K562 (cell line): ENCODE measurements around the gene SYNPO2. TPM values are rescaled to one million over a fixed set of nuclear protein-coding genes. Genes with fewer than 3 reads are reported as not detected.

Source experiments
- ATAC-seq: fragments of 200-7000 bp; cut with Tn5 transposase; 3 replicates; pipeline ENCODE4 v1.9.1; 2020; ENCODE audit warnings: moderate library complexity
- BruUV-seq: library from RNA; stranded (reverse); fragments of 400-500 nt; replicated peaks from 2 replicates; lab custom pipeline; 2021; lab: Mats Ljungman, UMichigan
- CTCF ChIA-PET: fragments of 300-600 bp; formaldehyde crosslinking; extraction: SDS; loops from one replicate; lab custom pipeline; 2021; ENCODE audit warnings: low intra/inter-chr PET ratio; lab: Yijun Ruan, JAX
- POLR2A ChIA-PET: fragments of 300-600, 350-650 bp; sonication (Branson Sonifier 250); formaldehyde crosslinking; extraction: SDS; loops from one replicate; lab custom pipeline; 2021; ENCODE audit warnings: antibody characterized with exemption, inconsistent platforms; lab: Yijun Ruan, JAX
- DNase-seq, 4 experiments: peaks; one replicate each; pipeline versions ENCODE4 v3.0.0 to v3.0.0-alpha.2; 2011 to 2018; ENCODE audit warnings: low spot score in 3 of 4, mixed read lengths in 3 of 4; ENCODE audit errors: extremely low read depth in 1 of 4
- FAIRE-seq: peaks from 2 replicates; lab custom pipeline; 2011; peaks lifted over from hg19 to GRCh38; lab: Jason Lieb, UNC
- H2AFZ ChIP-seq: 2 replicates; pipeline ENCODE4 v1.6.0; 2011; ENCODE audit warnings: low read depth, low read length, control low read depth, inconsistent platforms
- H3K27ac ChIP-seq: fragments of 200-600 bp; 3 replicates; pipeline ENCODE4 v1.8.0; 2011; ENCODE audit warnings: low read depth, mild to moderate bottlenecking, control low read depth, inconsistent platforms, low read length, moderate library complexity, mixed read lengths; ENCODE audit errors: extremely low read depth
- H3K27me3 ChIP-seq, 2 experiments: fragments of 300-600 bp in 1 of 2; 2 replicates in 1 of 2; 3 replicates in 1 of 2; pipeline versions ENCODE4 v1.6.0 to v1.8.0; 2011; ENCODE audit warnings: inconsistent platforms in 2 of 2, low read length in 2 of 2, mild to moderate bottlenecking in 1 of 2, mixed read lengths in 1 of 2, moderate library complexity in 1 of 2; ENCODE audit not compliant: control insufficient read depth in 2 of 2, insufficient read depth in 2 of 2
- H3K36me3 ChIP-seq: fragments of 300-600 bp; 3 replicates; pipeline ENCODE4 v1.8.0; 2011; ENCODE audit warnings: mild to moderate bottlenecking, low read length, inconsistent platforms; ENCODE audit not compliant: control insufficient read depth, insufficient read depth
- H3K4me1 ChIP-seq, 2 experiments: fragments of 200-600 bp in 1 of 2; replicated peaks in 1 of 2; 2 replicates in 1 of 2; 3 replicates in 1 of 2; pipeline versions ENCODE4 v1.5.1 to v1.8.0; 2011; ENCODE audit warnings: inconsistent platforms in 2 of 2, low read length in 2 of 2, mild to moderate bottlenecking in 1 of 2, mixed read lengths in 1 of 2, moderate library complexity in 1 of 2; ENCODE audit not compliant: control insufficient read depth in 2 of 2, insufficient read depth in 2 of 2
- H3K4me2 ChIP-seq: 2 replicates; pipeline ENCODE4 v1.6.1; 2011; ENCODE audit warnings: low read length, control low read depth, inconsistent platforms, mixed read lengths; ENCODE audit not compliant: insufficient read depth
- H3K4me3 ChIP-seq: fragments of 200-600 bp; sonication (generic), shearing (Covaris generic); 2 replicates; pipeline ENCODE4 v1.5.1; 2016; ENCODE audit warnings: control low read depth, inconsistent platforms
- H3K79me2 ChIP-seq: fragments of 200-600 bp; 3 replicates; pipeline ENCODE4 v1.8.0; 2011; ENCODE audit warnings: low read length, inconsistent platforms; ENCODE audit not compliant: control insufficient read depth, insufficient read depth
- H3K9ac ChIP-seq, 2 experiments: 2 replicates each; pipeline versions ENCODE4 v1.6.0 to v1.6.1; 2011; ENCODE audit warnings: low read depth in 2 of 2, low read length in 2 of 2, control low read depth in 1 of 2, inconsistent platforms in 1 of 2, mild to moderate bottlenecking in 1 of 2, mixed read lengths in 1 of 2; ENCODE audit not compliant: insufficient read depth in 1 of 2
- H3K9me1 ChIP-seq: one replicate; pipeline ENCODE4 v1.6.0; 2011; ENCODE audit warnings: inconsistent platforms, mild to moderate bottlenecking, low read length, moderate library complexity; ENCODE audit not compliant: control insufficient read depth, insufficient read depth
- H3K9me3 ChIP-seq: replicated peaks from 2 replicates; pipeline ENCODE4 v1.5.1; 2011; ENCODE audit warnings: low read depth, low read length, inconsistent platforms; ENCODE audit not compliant: control insufficient read depth, insufficient read depth
- H4K20me1 ChIP-seq: replicated peaks from 2 replicates; pipeline ENCODE4 v1.6.1; 2011; ENCODE audit warnings: low read length, inconsistent platforms, mixed read lengths; ENCODE audit not compliant: control insufficient read depth, insufficient read depth
- C11orf30 ChIP-seq: fragments of 450-650 bp; IDR thresholded peaks from 2 replicates; pipeline ENCODE4 v1.6.1; 2016; ENCODE audit warnings: low read depth, mild to moderate bottlenecking
- ELF1 ChIP-seq: fragments of 200-800 bp; sonication (Bioruptor generic); IDR thresholded peaks from 2 replicates; pipeline ENCODE4 v1.6.1; 2016; ENCODE audit warnings: missing genetic modification characterization, missing compliant biosample characterization
- FOXP1 ChIP-seq: sonication (generic); formaldehyde crosslinking; IDR thresholded peaks from 2 replicates; pipeline ENCODE4 v1.8.0; 2022; ENCODE audit warnings: mild to moderate bottlenecking, missing genetic modification reagents
- KAT7 ChIP-seq: sonication (generic); formaldehyde crosslinking; IDR thresholded peaks from 2 replicates; pipeline ENCODE4 v1.8.0; 2022; ENCODE audit warnings: missing genetic modification reagents, mild to moderate bottlenecking, borderline replicate concordance
- MTF1 ChIP-seq: fragments of 250-450 bp; sonication (Bioruptor Pico); IDR thresholded peaks from 2 replicates; pipeline ENCODE4 v1.9.0; 2021; ENCODE audit warnings: moderate library complexity, mild to moderate bottlenecking, inconsistent platforms, borderline replicate concordance
- NR3C1 ChIP-seq: sonication (generic); formaldehyde crosslinking; IDR thresholded peaks from 2 replicates; pipeline ENCODE4 v1.8.1; 2022; ENCODE audit warnings: missing genetic modification reagents
- PHTF2 ChIP-seq: fragments of 250-450 bp; sonication (Bioruptor Pico); IDR thresholded peaks from 2 replicates; pipeline ENCODE4 v1.5.0; 2021; ENCODE audit warnings: mild to moderate bottlenecking
- TFAM ChIP-seq: fragments of 250-450 bp; sonication (Bioruptor Pico); conservative IDR thresholded peaks from 2 replicates; pipeline ENCODE4 v1.5.0; 2021; ENCODE audit warnings: mild to moderate bottlenecking, moderate library complexity
- TGIF2 ChIP-seq: sonication (generic); formaldehyde crosslinking; IDR thresholded peaks from 2 replicates; pipeline ENCODE4 v1.8.1; 2022; ENCODE audit warnings: mild to moderate bottlenecking, missing genetic modification reagents, moderate library complexity
- YY1 ChIP-seq, 3 experiments: IDR thresholded peaks; 2 replicates each; pipeline ENCODE4 v1.6.1; 2011; ENCODE audit warnings: low read length in 2 of 3, mild to moderate bottlenecking in 2 of 3, moderate library complexity in 2 of 3, borderline replicate concordance in 1 of 3, control low read depth in 1 of 3, low read depth in 1 of 3; ENCODE audit not compliant: insufficient read depth in 3 of 3, insufficient replicate concordance in 2 of 3, control insufficient read depth in 1 of 3, insufficient read length in 1 of 3; ENCODE audit errors: extremely low read depth in 1 of 3
- ZNF217 ChIP-seq: sonication (generic); formaldehyde crosslinking; IDR thresholded peaks from 2 replicates; pipeline ENCODE4 v1.8.0; 2022; ENCODE audit warnings: mild to moderate bottlenecking, missing genetic modification reagents
- ZNF431 ChIP-seq: sonication (generic); formaldehyde crosslinking; IDR thresholded peaks from 2 replicates; pipeline ENCODE4 v1.8.0; 2022; ENCODE audit warnings: mild to moderate bottlenecking, missing genetic modification reagents
- ZNF444 ChIP-seq: fragments of 250-450 bp; sonication (Bioruptor Pico); IDR thresholded peaks from 2 replicates; pipeline ENCODE4 v1.4.0; 2020; ENCODE audit warnings: mild to moderate bottlenecking, moderate library complexity
- WGBS: fragments of 100-300 bp; shearing (Covaris generic); methylation state at CpG from one replicate; pipeline ENCODE4 v1.1.6; 2016; ENCODE audit warnings: low coverage, mixed read lengths; ENCODE audit not compliant: insufficient coverage; ENCODE audit errors: missing lambda C conversion rate; 5-methylcytosine and 5-hydroxymethylcytosine counted together
- in situ Hi-C: fragments of 300-500 bp; cut with MboI; formaldehyde crosslinking; loops from 4 replicates; pipeline ENCODE4 v1.15.0; 2018; ENCODE audit warnings: inconsistent platforms, mixed read lengths
- intact Hi-C: fragments of 100-400 bp; cut with micrococcal nuclease; formaldehyde crosslinking; loops from 2 replicates; pipeline ENCODE4 v1.14.2; 2022
- polyA plus RNA-seq, 8 experiments: library from polyadenylated mRNA; depleted of rRNA in 4 of 8; stranded (reverse) in 5 of 8; unstranded in 3 of 8; fragments of >200 nt; fragmentation: Nextera tagmentation in 2 of 8; fragmentation: Illumina TruSeq in 1 of 8; extraction: Ambion mirVana in 2 of 8; extraction: Trizol in 1 of 8; gene quantifications; 2 replicates each; pipeline versions ENCODE4 v1.2.1 to v1.2.3, GENCODE V29; 2011 to 2014; ENCODE audit warnings: inconsistent platforms in 1 of 8, missing spikeins in 1 of 8
- total RNA-seq, 7 experiments: library from RNA; depleted of rRNA in 6 of 7; stranded (reverse); fragments of >200 nt in 6 of 7; fragmentation: Illumina TruSeq in 2 of 7; extraction: Trizol in 2 of 7; gene quantifications; 2 replicates each; pipeline versions ENCODE4 v1.2.1 to v1.2.3, GENCODE V29; 2011 to 2021; ENCODE audit warnings: low replicate concordance in 1 of 7
- TF ChIP-seq, protein P1 (sequence below): fragments of 450-650 bp; formaldehyde crosslinking; IDR thresholded peaks from 2 replicates; pipeline ENCODE4 v1.4.0; 2020; ENCODE audit warnings: mild to moderate bottlenecking, moderate library complexity
- TF ChIP-seq, protein P2 (sequence below): fragments of 250-450 bp; sonication (Bioruptor Pico); IDR thresholded peaks from 2 replicates; pipeline ENCODE4 v1.5.0; 2022; ENCODE audit warnings: mild to moderate bottlenecking
- TF ChIP-seq, protein P3 (sequence below), 2 experiments: fragments of 250-450 bp in 1 of 2; fragments of 450-650 bp in 1 of 2; sonication (Bioruptor Pico) in 1 of 2; IDR thresholded peaks; 2 replicates each; pipeline versions ENCODE4 v1.6.1 to v1.8.0; 2016 to 2021; ENCODE audit warnings: mild to moderate bottlenecking in 2 of 2, moderate library complexity in 2 of 2, missing compliant biosample characterization in 1 of 2, missing genetic modification characterization in 1 of 2
- TF ChIP-seq, protein P4 (sequence below): fragments of 450-650 bp; IDR thresholded peaks from 2 replicates; pipeline ENCODE4 v1.6.1; 2016; ENCODE audit warnings: missing biosample characterization, missing genetic modification characterization

SYNPO2 gene
- total and polyA plus RNA-seq, 9 of the 15 experiments (the other 6 are each of a cell fraction or from before 2014, with no cell fraction given) = 0.03 to 0.18 TPM; not detected in 7

DNA sequence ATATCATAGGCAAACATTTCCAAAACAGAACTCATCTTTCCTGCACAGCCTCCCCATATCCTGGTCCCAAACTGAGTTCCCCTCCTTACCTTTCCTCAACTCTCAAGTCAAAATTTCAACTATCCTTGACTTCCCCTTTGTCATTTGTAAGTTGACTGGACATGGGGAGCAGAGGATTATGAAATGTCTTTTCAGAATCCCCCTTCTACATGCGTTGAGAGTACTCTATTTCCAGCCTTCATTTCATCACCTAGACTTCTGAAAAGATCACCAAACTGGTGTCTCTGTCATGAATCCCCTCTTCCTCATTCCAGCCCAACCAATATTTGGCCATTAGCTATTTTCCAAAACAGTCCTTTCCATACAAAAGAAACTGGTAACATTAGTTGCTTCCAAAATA is 95.2 kb downstream of the SYNPO2 start:
- peaks cover 0 to 10% of the 10 kb centered on the region in 2 experiments; a peak in 2 of 5 replicates for H3K27me3 ChIP-seq
- no peak overlapping the region for H3K9ac ChIP-seq
- no peak overlapping the region for H3K27ac ChIP-seq
- no peak overlapping the region for H3K4me3 ChIP-seq
- intact Hi-C loops = loop anchor here (2.0 to 10.0 kb wide), 4 partner anchors 53 to 1065 kb away; no protein-coding TSS in a partner anchor
- no peak overlapping the region for H3K4me2 ChIP-seq
- ATAC-seq = no peak
- no peak for DNase-seq
- 0% methylated on average over 1 of the region's 1 CpG for WGBS
- in situ Hi-C loops = no loop called here
- no peak for FAIRE-seq
- CTCF ChIA-PET = no interaction called here
- H3K79me2 ChIP-seq = no peaks in the 10 kb centered on the region
- H3K9me1 ChIP-seq = no peaks in the 10 kb centered on the region
- H4K20me1 ChIP-seq = no peaks in the 10 kb centered on the region
- H3K36me3 ChIP-seq = no peaks in the 10 kb centered on the region
- POLR2A ChIA-PET = no interaction called here
- H3K4me1 ChIP-seq = no peaks in the 10 kb centered on the region
- BruUV-seq = no TSS peak
- no peaks in the 10 kb centered on the region; the same call in 1 of the 2 replicates for H3K9me3 ChIP-seq
- H2AFZ ChIP-seq = no peak overlapping the region
- TF ChIP-seq, protein P1, sequence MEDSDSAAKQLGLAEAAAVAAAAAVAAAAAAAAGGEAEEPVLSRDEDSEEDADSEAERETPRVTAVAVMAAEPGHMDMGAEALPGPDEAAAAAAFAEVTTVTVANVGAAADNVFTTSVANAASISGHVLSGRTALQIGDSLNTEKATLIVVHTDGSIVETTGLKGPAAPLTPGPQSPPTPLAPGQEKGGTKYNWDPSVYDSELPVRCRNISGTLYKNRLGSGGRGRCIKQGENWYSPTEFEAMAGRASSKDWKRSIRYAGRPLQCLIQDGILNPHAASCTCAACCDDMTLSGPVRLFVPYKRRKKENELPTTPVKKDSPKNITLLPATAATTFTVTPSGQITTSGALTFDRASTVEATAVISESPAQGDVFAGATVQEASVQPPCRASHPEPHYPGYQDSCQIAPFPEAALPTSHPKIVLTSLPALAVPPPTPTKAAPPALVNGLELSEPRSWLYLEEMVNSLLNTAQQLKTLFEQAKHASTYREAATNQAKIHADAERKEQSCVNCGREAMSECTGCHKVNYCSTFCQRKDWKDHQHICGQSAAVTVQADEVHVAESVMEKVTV (CRISPR knock-in tag) = no peak
- no peak for TF ChIP-seq MTF1 (CRISPR knock-in tag)
- no peak for TF ChIP-seq KAT7 (CRISPR knock-in tag)
- TF ChIP-seq, protein P2, sequence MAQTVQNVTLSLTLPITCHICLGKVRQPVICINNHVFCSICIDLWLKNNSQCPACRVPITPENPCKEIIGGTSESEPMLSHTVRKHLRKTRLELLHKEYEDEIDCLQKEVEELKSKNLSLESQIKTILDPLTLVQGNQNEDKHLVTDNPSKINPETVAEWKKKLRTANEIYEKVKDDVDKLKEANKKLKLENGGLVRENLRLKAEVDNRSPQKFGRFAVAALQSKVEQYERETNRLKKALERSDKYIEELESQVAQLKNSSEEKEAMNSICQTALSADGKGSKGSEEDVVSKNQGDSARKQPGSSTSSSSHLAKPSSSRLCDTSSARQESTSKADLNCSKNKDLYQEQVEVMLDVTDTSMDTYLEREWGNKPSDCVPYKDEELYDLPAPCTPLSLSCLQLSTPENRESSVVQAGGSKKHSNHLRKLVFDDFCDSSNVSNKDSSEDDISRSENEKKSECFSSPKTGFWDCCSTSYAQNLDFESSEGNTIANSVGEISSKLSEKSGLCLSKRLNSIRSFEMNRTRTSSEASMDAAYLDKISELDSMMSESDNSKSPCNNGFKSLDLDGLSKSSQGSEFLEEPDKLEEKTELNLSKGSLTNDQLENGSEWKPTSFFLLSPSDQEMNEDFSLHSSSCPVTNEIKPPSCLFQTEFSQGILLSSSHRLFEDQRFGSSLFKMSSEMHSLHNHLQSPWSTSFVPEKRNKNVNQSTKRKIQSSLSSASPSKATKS (CRISPR knock-in tag) = no peak
- TF ChIP-seq TFAM = no peak
- TF ChIP-seq, protein P3, sequence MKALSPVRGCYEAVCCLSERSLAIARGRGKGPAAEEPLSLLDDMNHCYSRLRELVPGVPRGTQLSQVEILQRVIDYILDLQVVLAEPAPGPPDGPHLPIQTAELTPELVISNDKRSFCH (CRISPR knock-in tag; IDR thresholded peaks at IDR 0.05) = no peak
- TF ChIP-seq, protein P3 (tag; IDR thresholded peaks at IDR 0.05) = no peak
- TF ChIP-seq TGIF2 (CRISPR knock-in tag) = no peak
- no peak for TF ChIP-seq C11orf30
- TF ChIP-seq, protein P4, sequence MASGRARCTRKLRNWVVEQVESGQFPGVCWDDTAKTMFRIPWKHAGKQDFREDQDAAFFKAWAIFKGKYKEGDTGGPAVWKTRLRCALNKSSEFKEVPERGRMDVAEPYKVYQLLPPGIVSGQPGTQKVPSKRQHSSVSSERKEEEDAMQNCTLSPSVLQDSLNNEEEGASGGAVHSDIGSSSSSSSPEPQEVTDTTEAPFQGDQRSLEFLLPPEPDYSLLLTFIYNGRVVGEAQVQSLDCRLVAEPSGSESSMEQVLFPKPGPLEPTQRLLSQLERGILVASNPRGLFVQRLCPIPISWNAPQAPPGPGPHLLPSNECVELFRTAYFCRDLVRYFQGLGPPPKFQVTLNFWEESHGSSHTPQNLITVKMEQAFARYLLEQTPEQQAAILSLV = no peak
- no peak for TF ChIP-seq FOXP1
- no peak for TF ChIP-seq ZNF431 (CRISPR knock-in tag)
- TF ChIP-seq ZNF217 (CRISPR knock-in tag) = no peak
- no peak for TF ChIP-seq ELF1
- TF ChIP-seq PHTF2 = no peak
- no peak for TF ChIP-seq YY1 (IDR thresholded peaks at IDR 0.05; ENCODE audit: borderline replicate concordance in 1 of 3, control insufficient read depth in 1 of 3, extremely low read depth in 1 of 3, insufficient read depth in 3 of 3, insufficient read length in 1 of 3, insufficient replicate concordance in 2 of 3, low read depth in 1 of 3, low read length in 2 of 3)
- no peak for TF ChIP-seq ZNF444 (CRISPR knock-in tag)
- no peak for TF ChIP-seq NR3C1
